Endometrial microvascular endothelial cells (primary cell): ENCODE measurements around the gene CADM1. TPM values are rescaled to one million over a fixed set of nuclear protein-coding genes. Genes with fewer than 3 reads are reported as not detected.

Experiments used
- in situ Hi-C: cut with HindIII; loops from 2 replicates; pipeline ENCODE4 v1.10.0; 2017; ENCODE audit warnings: low sequenced_read_pairs, low pct_unique_long_range_greater_than_20kb; ENCODE audit errors: inconsistent ontology term
- total RNA-seq: library from RNA; depleted of rRNA; stranded (reverse); fragments of >200 nt; gene quantifications from one replicate; pipeline ENCODE4 v1.2.3, GENCODE V29; 2015; ENCODE audit errors: inconsistent ontology term

Gene CADM1
- total RNA-seq, 1 donor from 2014 or later: not detected

- in situ Hi-C loops: no loop called here
Measured at GRCh38 chr11:115383431-115383830, 120.8 kb downstream of the CADM1 start.

GRCh38 chr11:115379528-115379927 is 124.7 kb downstream of the CADM1 start:
- in situ Hi-C loops: no loop called here

GRCh38 chr11:115378557-115378956 is 125.7 kb downstream of the CADM1 start:
- in situ Hi-C loops: no loop called here

GRCh38 chr11:115377882-115378296 is 126.3 kb downstream of the CADM1 start:
- in situ Hi-C loops: no loop called here

GRCh38 chr11:115368616-115369015 is 135.6 kb downstream of the CADM1 start:
- in situ Hi-C loops: no loop called here

GRCh38 chr11:115366826-115367225 is 137.4 kb downstream of the CADM1 start:
- in situ Hi-C loops: no loop called here

GRCh38 chr11:115365907-115366306 is 138.3 kb downstream of the CADM1 start:
- in situ Hi-C loops: no loop called here

GRCh38 chr11:115364896-115365295 is 139.3 kb downstream of the CADM1 start:
- in situ Hi-C loops: no loop called here

GRCh38 chr11:115363921-115364320 is 140.3 kb downstream of the CADM1 start:
- in situ Hi-C loops: no loop called here

GRCh38 chr11:115363426-115363825 is 140.8 kb downstream of the CADM1 start:
- in situ Hi-C loops: no loop called here

GRCh38 chr11:115362997-115363396 is 141.2 kb downstream of the CADM1 start:
- in situ Hi-C loops: no loop called here

- in situ Hi-C loops: no loop called here
Measured at GRCh38 chr11:115361025-115361424, 143.2 kb downstream of the CADM1 start.

GRCh38 chr11:115360186-115360824 is 143.9 kb downstream of the CADM1 start:
- in situ Hi-C loops: no loop called here

GRCh38 chr11:115357066-115357465 is 147.1 kb downstream of the CADM1 start:
- in situ Hi-C loops: no loop called here

- in situ Hi-C loops: no loop called here
Measured at GRCh38 chr11:115352805-115353485, 151.3 kb downstream of the CADM1 start.

- in situ Hi-C loops: no loop called here
Measured at GRCh38 chr11:115349335-115350017, 154.7 kb downstream of the CADM1 start.

GRCh38 chr11:115348416-115348815 is 155.8 kb downstream of the CADM1 start:
- in situ Hi-C loops: no loop called here

GRCh38 chr11:115347106-115347505 is 157.1 kb downstream of the CADM1 start:
- in situ Hi-C loops: no loop called here

GRCh38 chr11:115345840-115346239 is 158.4 kb downstream of the CADM1 start:
- in situ Hi-C loops: no loop called here

GRCh38 chr11:115345361-115345760 is 158.9 kb downstream of the CADM1 start:
- in situ Hi-C loops: no loop called here
